Muscle of leg (tissue), 11 donors: ENCODE data around the gene MBNL1. TPM values are rescaled to one million over a fixed set of nuclear protein-coding genes. Genes with fewer than 3 reads are reported as not detected.

Source experiments
- DNase-seq: peaks from one replicate; pipeline ENCODE4 v3.0.0; 2013
- H3K27ac ChIP-seq: one replicate; pipeline ENCODE4 v1.5.1; 2013; ENCODE audit warnings: mild to moderate bottlenecking, low read length, control low read depth
- H3K27me3 ChIP-seq: one replicate; pipeline ENCODE4 v1.6.1; 2013; ENCODE audit warnings: low read length; ENCODE audit not compliant: control insufficient read depth, insufficient read depth
- H3K36me3 ChIP-seq: one replicate; pipeline ENCODE4 v1.6.1; 2013; ENCODE audit warnings: low read length; ENCODE audit not compliant: control insufficient read depth, insufficient read depth
- H3K4me1 ChIP-seq: one replicate; pipeline ENCODE4 v1.6.1; 2013; ENCODE audit warnings: low read length; ENCODE audit not compliant: control insufficient read depth, insufficient read depth
- H3K4me3 ChIP-seq: one replicate; pipeline ENCODE4 v1.5.1; 2013; ENCODE audit warnings: low read length, control low read depth
- H3K9me3 ChIP-seq: replicated peaks from 2 replicates; pipeline ENCODE4 v1.6.1; 2013; ENCODE audit warnings: low read depth, low read length; ENCODE audit not compliant: control insufficient read depth
- WGBS: methylation state at CpG from one replicate; pipeline ENCODE4 v1.1.5; 2013; ENCODE audit warnings: missing lambda C conversion rate; ENCODE audit not compliant: insufficient coverage; 5-methylcytosine and 5-hydroxymethylcytosine counted together
- polyA plus RNA-seq, 8 donors: library from polyadenylated mRNA; unstranded; fragments of 120-200 nt; gene quantifications; one replicate each; pipeline versions ENCODE4 v1.2.1 to v1.2.3, GENCODE V29; 2013; ENCODE audit warnings: inconsistent platforms in 1 of 8, low replicate concordance in 1 of 8; ENCODE audit not compliant: insufficient read length in 8 of 8, insufficient read depth in 1 of 8
- total RNA-seq: library from RNA; stranded (reverse); fragments of 120-200 nt; gene quantifications from one replicate; pipeline ENCODE4 v1.2.4, GENCODE V29; 2013

MBNL1 gene
- total and polyA plus RNA-seq, 9 donors = 37.6 to 87.4 (median 51.5) TPM

GRCh38 chr3:152486364-152486763 is 217.6 kb downstream of the MBNL1 start:
- no CpG with 5 or more reads among the region's 1 CpG for WGBS
- Histone ChIP-seq H3K27me3 (no peaks in the 10 kb centered on the region), H3K36me3 (no peaks in the 10 kb centered on the region), H3K27ac (no peak overlapping the region), H3K9me3 (peaks cover 3% of the 10 kb centered on the region), H3K4me1 (no peaks in the 10 kb centered on the region), H3K4me3 (no peak overlapping the region)
- DNase-seq = no peak

- H3K4me1 ChIP-seq = no peaks in the 10 kb centered on the region
- no peak overlapping the region for H3K27ac ChIP-seq
- no peak for DNase-seq
- no peak overlapping the region for H3K4me3 ChIP-seq
- no peaks in the 10 kb centered on the region for H3K9me3 ChIP-seq
- 100% methylated on average over 1 of the region's 1 CpG for WGBS
- H3K27me3 ChIP-seq = no peaks in the 10 kb centered on the region
- no peaks in the 10 kb centered on the region for H3K36me3 ChIP-seq
Measured at GRCh38 chr3:152488449-152488848, 219.7 kb downstream of the MBNL1 start.

GRCh38 chr3:152491922-152492321 is 223.2 kb downstream of the MBNL1 start:
- Histone ChIP-seq H3K9me3 (no peaks in the 10 kb centered on the region), H3K4me1 (no peaks in the 10 kb centered on the region), H3K27me3 (no peaks in the 10 kb centered on the region), H3K4me3 (no peak overlapping the region), H3K27ac (no peak overlapping the region), H3K36me3 (no peaks in the 10 kb centered on the region)
- no peak for DNase-seq
- no CpG with 5 or more reads among the region's 2 CpGs for WGBS

GRCh38 chr3:152496286-152496685 is 227.6 kb downstream of the MBNL1 start:
- Histone ChIP-seq H3K36me3 (no peaks in the 10 kb centered on the region), H3K9me3 (no peaks in the 10 kb centered on the region), H3K27ac (no peak overlapping the region), H3K4me3 (no peak overlapping the region), H3K27me3 (no peaks in the 10 kb centered on the region), H3K4me1 (no peaks in the 10 kb centered on the region)
- DNase-seq = no peak
- 75% methylated on average over 1 of the region's 1 CpG for WGBS

- no peak overlapping the region for H3K4me3 ChIP-seq
- H3K27ac ChIP-seq = no peak overlapping the region
- no peaks in the 10 kb centered on the region for H3K9me3 ChIP-seq
- no peaks in the 10 kb centered on the region for H3K4me1 ChIP-seq
- WGBS = no CpG with 5 or more reads among the region's 1 CpG
- H3K27me3 ChIP-seq = no peaks in the 10 kb centered on the region
- no peaks in the 10 kb centered on the region for H3K36me3 ChIP-seq
- no peak for DNase-seq
Measured at GRCh38 chr3:152496716-152497115, 228.0 kb downstream of the MBNL1 start.

GRCh38 chr3:152497457-152497856 is 228.7 kb downstream of the MBNL1 start:
- Histone ChIP-seq H3K9me3 (no peaks in the 10 kb centered on the region), H3K4me1 (no peaks in the 10 kb centered on the region), H3K27me3 (no peaks in the 10 kb centered on the region), H3K4me3 (no peak overlapping the region), H3K27ac (no peak overlapping the region), H3K36me3 (no peaks in the 10 kb centered on the region)
- WGBS = 7% methylated on average over 2 of the region's 3 CpGs
- peak; percentile 51 for DNase-seq

GRCh38 chr3:152497890-152498289 is 229.2 kb downstream of the MBNL1 start:
- no peak overlapping the region for H3K27ac ChIP-seq
- DNase-seq = no peak
- H3K9me3 ChIP-seq = no peaks in the 10 kb centered on the region
- no CpG with 5 or more reads among the region's 1 CpG for WGBS
- H3K27me3 ChIP-seq = no peaks in the 10 kb centered on the region
- no peak overlapping the region for H3K4me3 ChIP-seq
- no peaks in the 10 kb centered on the region for H3K36me3 ChIP-seq
- H3K4me1 ChIP-seq = no peaks in the 10 kb centered on the region

- Histone ChIP-seq H3K27ac (no peak overlapping the region), H3K36me3 (no peaks in the 10 kb centered on the region), H3K27me3 (no peaks in the 10 kb centered on the region), H3K4me1 (no peaks in the 10 kb centered on the region), H3K9me3 (no peaks in the 10 kb centered on the region), H3K4me3 (no peak overlapping the region)
- no peak for DNase-seq
- WGBS = no CpG with 5 or more reads among the region's 4 CpGs
Measured at GRCh38 chr3:152499791-152500385, 231.2 kb downstream of the MBNL1 start.

- H3K9me3 ChIP-seq = no peaks in the 10 kb centered on the region
- no peak overlapping the region for H3K4me3 ChIP-seq
- H3K4me1 ChIP-seq = no peaks in the 10 kb centered on the region
- 100% methylated on average over 2 of the region's 5 CpGs for WGBS
- no peaks in the 10 kb centered on the region for H3K27me3 ChIP-seq
- no peaks in the 10 kb centered on the region for H3K36me3 ChIP-seq
- no peak for DNase-seq
- no peak overlapping the region for H3K27ac ChIP-seq
Measured at GRCh38 chr3:152505926-152506325, 237.2 kb downstream of the MBNL1 start.

GRCh38 chr3:152508705-152509104 is 240.0 kb downstream of the MBNL1 start:
- Histone ChIP-seq H3K36me3 (no peaks in the 10 kb centered on the region), H3K9me3 (no peaks in the 10 kb centered on the region), H3K4me1 (no peaks in the 10 kb centered on the region), H3K4me3 (no peak overlapping the region), H3K27me3 (no peaks in the 10 kb centered on the region), H3K27ac (no peak overlapping the region)
- WGBS = no CpG with 5 or more reads among the region's 1 CpG
- peak; percentile 58 for DNase-seq

- no peak overlapping the region for H3K4me3 ChIP-seq
- DNase-seq = no peak
- WGBS = 67% methylated on average over 1 of the region's 4 CpGs
- H3K9me3 ChIP-seq = no peaks in the 10 kb centered on the region
- H3K27ac ChIP-seq = no peak overlapping the region
- no peaks in the 10 kb centered on the region for H3K27me3 ChIP-seq
- no peaks in the 10 kb centered on the region for H3K4me1 ChIP-seq
- H3K36me3 ChIP-seq = no peaks in the 10 kb centered on the region
Measured at GRCh38 chr3:152511904-152512303, 243.2 kb downstream of the MBNL1 start.
